Muscle layer of duodenum (tissue), 2 donors: ENCODE results near the gene PIGR.
A peak's percentile ranks its signal among the peaks of the same experiment; 100 is the strongest.

ENCODE experiments used
- H3K27ac ChIP-seq: one replicate; pipeline ENCODE4 v1.7.0; 2013; ENCODE audit warnings: mild to moderate bottlenecking, low read length
- H3K27me3 ChIP-seq: one replicate; pipeline ENCODE4 v1.7.0; 2013; ENCODE audit warnings: low read depth, mild to moderate bottlenecking, control low read depth, low read length
- H3K36me3 ChIP-seq, 2 donors: one replicate each; pipeline ENCODE4 v1.7.0; 2013; ENCODE audit warnings: low read length in 2 of 2, control low read depth in 1 of 2, mild to moderate bottlenecking in 1 of 2; ENCODE audit not compliant: insufficient read depth in 2 of 2, control insufficient read depth in 1 of 2
- H3K4me1 ChIP-seq, 2 donors: one replicate each; pipeline ENCODE4 v1.7.0; 2013; ENCODE audit warnings: low read length in 2 of 2, mild to moderate bottlenecking in 2 of 2, control low read depth in 1 of 2, moderate library complexity in 1 of 2; ENCODE audit not compliant: insufficient read depth in 2 of 2, control insufficient read depth in 1 of 2
- H3K4me3 ChIP-seq, 2 donors: one replicate each; pipeline ENCODE4 v1.7.0; 2013; ENCODE audit warnings: low read length in 2 of 2, low read depth in 1 of 2, mild to moderate bottlenecking in 1 of 2
- H3K9me3 ChIP-seq, 2 donors: one replicate each; pipeline ENCODE4 v1.7.0; 2013; ENCODE audit warnings: low read length in 2 of 2, control low read depth in 1 of 2, mild to moderate bottlenecking in 1 of 2; ENCODE audit not compliant: control insufficient read depth in 1 of 2
- donor health status: healthy.

Gene PIGR

DNA sequence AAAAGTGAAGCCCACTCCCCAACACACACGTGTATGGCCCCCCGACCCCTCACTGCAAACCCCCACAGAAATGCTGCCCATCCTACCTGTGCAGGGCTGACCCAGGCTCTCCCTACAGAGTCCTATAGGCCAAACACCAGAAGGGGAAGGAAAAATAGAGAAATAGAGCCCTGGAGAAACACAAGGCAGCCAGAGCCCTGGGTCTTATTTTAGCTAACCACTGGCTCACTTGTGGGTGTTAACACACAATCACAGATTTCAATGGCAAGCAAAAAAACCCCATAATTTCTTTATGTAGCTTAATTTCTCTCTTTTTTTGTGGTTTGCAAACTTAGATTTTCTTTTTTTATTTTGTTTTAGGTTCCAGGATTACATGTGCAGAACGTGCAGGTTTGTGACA, 989 bp upstream of the PIGR start:
- Histone ChIP-seq H3K27me3 (no peaks in the 10 kb centered on the region), H3K36me3 (no peaks in the 10 kb centered on the region), H3K9me3 (no peaks in the 10 kb centered on the region), H3K4me1 (no peaks in the 10 kb centered on the region), H3K4me3 (no peak overlapping the region), H3K27ac (peak overlapping the region; percentile 91)

GRCh38 chr1:206945779-206946178, 487 bp downstream of the PIGR start:
- H3K4me3 ChIP-seq = peak overlapping the region in 1 of 2 donors; percentile 67
- no peaks in the 10 kb centered on the region for H3K27me3 ChIP-seq
- H3K27ac ChIP-seq = peak overlapping the region; percentile 91

DNA sequence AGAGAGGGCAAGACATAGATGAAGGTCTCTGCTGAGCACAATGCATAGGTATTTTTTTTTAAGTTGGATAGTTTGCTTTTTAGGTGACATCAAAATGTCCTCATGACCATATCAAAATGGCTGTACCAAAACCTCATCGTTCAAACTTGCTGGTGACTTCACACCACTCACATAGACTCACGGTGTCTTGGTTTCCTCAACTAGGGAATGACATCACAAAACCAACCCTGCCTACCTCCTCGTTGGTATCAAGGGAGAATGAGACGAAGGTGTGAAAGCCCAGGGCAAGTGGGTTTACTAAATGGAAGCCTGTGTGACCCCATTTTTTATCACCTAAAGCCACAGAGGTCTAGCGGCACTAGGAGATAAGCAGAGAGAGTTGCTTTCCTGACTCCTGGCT, 1.6 kb downstream of the PIGR start:
- peak overlapping the region in 1 of 2 donors; percentile 67 for H3K4me3 ChIP-seq
- no peaks in the 10 kb centered on the region for H3K9me3 ChIP-seq
- no peaks in the 10 kb centered on the region for H3K27me3 ChIP-seq
- no peaks in the 10 kb centered on the region for H3K4me1 ChIP-seq
- H3K27ac ChIP-seq = peak overlapping the region; percentile 91
- H3K36me3 ChIP-seq = no peaks in the 10 kb centered on the region

More at GRCh38 chr1:206945779-206946178, 487 bp downstream of the PIGR start:
- no peaks in the 10 kb centered on the region for H3K4me1 ChIP-seq
- no peaks in the 10 kb centered on the region for H3K9me3 ChIP-seq
- no peaks in the 10 kb centered on the region for H3K36me3 ChIP-seq

DNA sequence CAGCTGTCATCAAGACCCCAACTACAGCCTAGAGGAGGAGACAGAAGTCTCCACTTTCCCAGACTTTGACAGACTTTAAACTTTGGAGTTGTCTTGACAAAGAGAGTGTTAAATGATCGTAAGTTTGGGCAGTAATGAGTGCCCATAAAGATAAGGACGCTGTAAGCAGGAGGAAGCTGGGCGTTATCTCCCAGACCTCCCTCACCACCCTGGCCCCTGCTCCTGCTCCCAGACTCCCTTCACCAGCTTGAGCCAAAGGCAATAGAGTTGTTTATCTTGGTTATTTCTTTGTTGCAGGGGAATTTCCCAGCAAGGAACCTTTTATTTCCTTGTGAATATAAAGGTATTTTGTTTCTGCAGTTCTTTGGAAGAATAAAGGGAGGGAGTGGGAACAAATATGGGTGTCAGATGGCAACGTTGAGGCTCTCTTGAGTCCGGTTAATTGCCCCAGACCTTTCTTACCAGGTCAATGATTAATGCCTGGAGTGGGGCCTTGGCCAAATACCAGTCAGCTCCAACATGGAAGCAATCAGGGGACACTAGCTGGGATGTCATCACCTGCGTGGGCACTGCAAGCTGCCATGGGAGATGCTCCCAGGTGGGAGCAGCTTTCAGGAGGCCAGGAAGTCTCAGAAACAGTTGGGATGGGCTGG, 4.4 kb downstream of the PIGR start:
- Histone ChIP-seq H3K4me1 (no peaks in the 10 kb centered on the region), H3K4me3 (peak overlapping the region in 1 of 2 donors; percentile 17), H3K9me3 (no peaks in the 10 kb centered on the region), H3K36me3 (no peaks in the 10 kb centered on the region), H3K27ac (peak overlapping the region; percentile 72), H3K27me3 (no peaks in the 10 kb centered on the region)

GRCh38 chr1:206940588-206940936, 5.7 kb downstream of the PIGR start:
- no peaks in the 10 kb centered on the region for H3K36me3 ChIP-seq
- no peaks in the 10 kb centered on the region for H3K4me1 ChIP-seq
- H3K27ac ChIP-seq = peak overlapping the region; percentile 72
- no peaks in the 10 kb centered on the region for H3K9me3 ChIP-seq
- H3K4me3 ChIP-seq = peak overlapping the region in 1 of 2 donors; percentile 22
- H3K27me3 ChIP-seq = no peaks in the 10 kb centered on the region

DNA sequence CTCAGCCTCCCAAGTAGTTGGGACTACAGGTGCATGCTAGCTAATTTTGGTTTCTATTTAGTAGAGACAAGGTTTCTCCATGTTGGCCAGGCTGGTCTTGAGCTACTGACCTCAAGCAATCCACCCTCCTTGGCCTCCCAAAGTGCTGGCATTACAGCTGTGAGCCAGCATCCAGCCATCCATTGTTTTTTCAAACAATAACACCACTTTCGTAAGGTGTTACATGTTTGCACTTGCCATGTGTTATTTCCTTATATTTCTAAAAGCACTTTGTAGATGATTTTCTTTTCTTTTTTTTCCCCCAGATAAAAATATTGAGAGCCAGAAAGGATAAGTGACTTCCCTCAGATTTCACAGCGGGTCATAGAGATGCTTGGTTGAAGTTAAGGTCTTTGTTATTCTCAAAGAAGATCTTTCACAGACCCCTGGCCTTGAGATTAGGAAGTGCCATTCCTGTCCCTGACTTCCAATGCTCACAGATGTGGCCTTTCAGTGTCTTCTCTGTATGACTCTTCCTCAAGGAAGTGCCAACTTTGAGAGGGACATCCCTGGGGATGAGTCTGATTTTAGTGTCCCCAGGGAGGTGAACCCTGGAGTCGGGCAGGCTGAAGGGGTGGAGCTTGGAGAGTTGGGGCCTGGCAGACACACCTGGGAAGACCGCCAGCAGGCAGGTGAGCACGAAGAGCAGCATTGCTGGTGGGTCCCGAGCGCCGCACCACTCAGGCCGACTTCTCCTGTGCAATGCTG, 6.3 kb downstream of the PIGR start:
- H3K27ac ChIP-seq = peak overlapping the region; percentile 72
- peak overlapping the region in 1 of 2 donors; percentile 22 for H3K4me3 ChIP-seq
- no peaks in the 10 kb centered on the region for H3K9me3 ChIP-seq
- H3K36me3 ChIP-seq = no peaks in the 10 kb centered on the region
- no peaks in the 10 kb centered on the region for H3K4me1 ChIP-seq
- H3K27me3 ChIP-seq = no peaks in the 10 kb centered on the region

DNA sequence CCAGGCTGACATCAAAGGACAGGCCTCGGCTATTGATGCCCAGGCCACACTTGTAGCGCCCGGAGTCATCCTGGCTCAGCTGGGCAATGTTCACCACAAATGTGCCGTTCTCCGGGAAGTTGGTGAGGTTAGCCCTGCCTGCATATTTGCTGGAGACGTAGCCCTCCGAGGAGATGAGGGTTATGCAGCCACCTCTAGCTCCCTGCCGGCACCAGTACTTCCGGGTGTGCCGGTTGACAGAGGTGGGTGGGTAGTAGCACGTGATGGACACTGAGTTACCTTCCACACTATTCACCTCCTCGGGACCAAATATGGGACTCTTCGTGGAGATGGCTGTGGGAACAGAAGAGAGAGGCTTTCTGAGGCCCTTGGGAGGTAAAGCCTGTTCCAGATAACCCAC, 7.1 kb downstream of the PIGR start:
- H3K27ac ChIP-seq = no peak overlapping the region
- no peaks in the 10 kb centered on the region for H3K9me3 ChIP-seq
- H3K4me1 ChIP-seq = no peaks in the 10 kb centered on the region
- H3K4me3 ChIP-seq = no peak overlapping the region
- H3K36me3 ChIP-seq = no peaks in the 10 kb centered on the region
- H3K27me3 ChIP-seq = no peaks in the 10 kb centered on the region

DNA sequence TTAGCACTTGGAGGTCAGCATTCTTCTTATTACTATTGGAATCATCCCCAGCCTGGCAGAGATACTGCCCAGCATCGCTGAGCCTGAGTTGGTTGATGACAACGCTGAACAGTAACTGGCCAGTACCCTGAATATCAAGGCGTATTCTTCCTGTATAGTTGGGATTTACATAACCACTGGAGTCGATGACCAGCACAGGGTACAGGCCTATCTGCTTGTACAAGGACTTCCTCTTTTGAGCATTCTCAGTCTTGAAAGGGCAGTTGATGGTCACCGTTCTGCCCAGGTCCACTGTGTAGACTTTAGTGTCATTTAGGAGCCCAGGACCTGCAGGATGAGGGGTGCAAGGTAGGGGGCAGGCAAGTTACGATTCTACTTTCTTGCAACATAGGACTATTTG, 8.8 kb downstream of the PIGR start:
- Histone ChIP-seq H3K4me1 (no peaks in the 10 kb centered on the region), H3K36me3 (peaks cover 0 to 9% of the 10 kb centered on the region in 2 donors), H3K9me3 (no peaks in the 10 kb centered on the region), H3K4me3 (no peak overlapping the region), H3K27ac (no peak overlapping the region), H3K27me3 (no peaks in the 10 kb centered on the region)

DNA sequence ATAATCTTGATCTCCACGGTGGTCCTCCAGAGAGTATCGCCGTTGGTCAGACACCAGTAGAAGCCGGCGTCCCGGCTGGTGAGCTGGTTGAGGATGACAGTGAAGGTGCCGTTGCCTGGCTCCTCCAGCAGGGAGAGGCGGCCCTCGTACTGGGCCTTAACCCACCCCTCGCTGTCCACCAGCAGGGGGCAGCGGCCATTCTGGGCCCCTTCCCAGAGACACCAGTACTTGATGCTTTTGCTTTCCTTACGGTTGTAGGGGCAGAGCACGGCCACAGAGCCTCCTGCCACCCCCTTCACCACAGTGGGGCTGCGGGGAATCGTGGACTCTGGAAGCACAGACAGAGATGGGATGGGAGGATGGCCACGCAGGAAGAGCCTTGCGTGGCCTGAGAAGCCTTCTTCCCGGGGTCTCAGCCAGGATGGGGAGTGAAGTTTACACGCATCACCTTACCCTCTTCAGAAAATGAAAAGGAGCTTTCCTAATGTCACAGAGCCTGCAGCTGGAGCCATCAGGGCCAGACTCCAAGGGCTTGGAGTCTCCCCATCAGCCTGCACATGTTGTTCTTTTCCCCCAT, 10.7 kb downstream of the PIGR start:
- Histone ChIP-seq H3K36me3 (peaks cover 0 to 10% of the 10 kb centered on the region in 2 donors), H3K4me1 (no peaks in the 10 kb centered on the region), H3K4me3 (no peak overlapping the region), H3K27ac (no peak overlapping the region), H3K27me3 (no peaks in the 10 kb centered on the region), H3K9me3 (no peaks in the 10 kb centered on the region)

- Histone ChIP-seq H3K9me3 (no peaks in the 10 kb centered on the region), H3K27ac (no peak overlapping the region), H3K27me3 (no peaks in the 10 kb centered on the region), H3K4me1 (no peaks in the 10 kb centered on the region), H3K4me3 (no peak overlapping the region), H3K36me3 (peaks cover 0 to 10% of the 10 kb centered on the region in 2 donors)
These were observed 12.8 kb downstream of the PIGR start for GRCh38 chr1:206933333-206933945.

GRCh38 chr1:206932177-206932576, 14.1 kb downstream of the PIGR start:
- Histone ChIP-seq H3K27me3 (no peaks in the 10 kb centered on the region), H3K36me3 (peaks cover 0 to 10% of the 10 kb centered on the region in 2 donors), H3K27ac (no peak overlapping the region)

More at GRCh38 chr1:206932177-206932576, 14.1 kb downstream of the PIGR start:
- Histone ChIP-seq H3K4me3 (no peak overlapping the region), H3K9me3 (no peaks in the 10 kb centered on the region), H3K4me1 (no peaks in the 10 kb centered on the region)
